ENCODE data around the gene TAL2.

The TAL2 gene

DNA sequence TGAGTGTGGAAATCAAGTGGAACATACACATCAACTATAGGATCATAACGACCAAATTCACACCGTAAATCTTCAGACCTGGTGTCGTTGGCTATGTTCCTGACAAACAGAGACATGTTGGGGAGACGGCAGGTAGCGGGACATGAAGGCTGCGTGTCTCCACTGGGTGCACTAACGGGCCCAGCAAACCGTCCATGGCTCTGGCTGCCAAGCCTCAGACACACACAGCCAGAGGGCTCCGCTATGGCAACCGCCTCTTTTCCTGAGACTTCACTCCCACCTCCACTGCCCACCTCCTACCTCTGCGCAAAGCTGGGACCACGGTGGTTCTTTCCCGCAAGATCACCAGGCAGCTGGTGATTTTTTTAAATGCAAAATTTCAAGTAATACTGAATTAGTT lies 48.4 kb downstream of the TAL2 start:
- no peak for DNase-seq (ENCODE audit: low read depth)

DNA sequence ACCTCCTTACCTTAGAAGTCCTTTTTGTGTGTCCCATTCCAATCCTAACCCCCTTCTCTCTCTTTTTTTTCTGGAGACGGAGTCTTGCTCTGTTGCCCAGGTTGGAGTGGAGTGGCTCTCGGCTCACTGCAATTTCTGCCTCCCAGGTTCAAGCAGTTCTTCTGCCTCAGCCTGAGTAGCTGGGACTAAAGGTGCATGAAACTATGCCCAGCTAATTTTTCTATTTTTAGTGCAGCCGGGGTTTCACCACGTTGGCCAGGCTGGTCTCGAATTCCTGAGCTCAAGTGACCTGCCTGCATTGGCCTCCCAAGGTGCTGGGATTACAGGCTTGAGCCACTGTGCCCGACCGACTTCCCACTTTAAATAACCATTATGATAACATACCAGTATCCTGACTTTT lies 49.6 kb downstream of the TAL2 start:
- no peak for DNase-seq (ENCODE audit: low read depth)

DNA sequence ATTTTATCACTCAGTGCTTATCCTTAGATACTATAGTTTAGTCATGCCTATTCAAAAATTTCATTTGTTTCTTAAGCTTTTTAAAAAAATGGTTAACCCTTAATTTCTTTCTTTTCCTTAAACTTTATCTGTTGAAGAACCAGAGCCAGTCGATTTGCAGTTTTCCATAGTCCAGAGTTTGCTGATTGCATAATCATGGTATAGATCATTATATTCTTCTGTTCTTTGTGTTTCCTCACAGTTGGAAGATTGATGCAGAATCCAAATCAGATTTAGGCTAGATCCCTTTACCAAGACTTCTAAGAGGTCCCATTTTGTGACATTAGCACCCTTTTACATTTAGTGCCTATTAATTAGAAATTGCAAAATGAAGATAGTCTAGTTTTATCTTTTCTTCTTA lies 50.0 kb downstream of the TAL2 start:
- no peak for DNase-seq (ENCODE audit: low read depth)
